ENCODE measurements around the gene SARDH.

The SARDH gene

DNA sequence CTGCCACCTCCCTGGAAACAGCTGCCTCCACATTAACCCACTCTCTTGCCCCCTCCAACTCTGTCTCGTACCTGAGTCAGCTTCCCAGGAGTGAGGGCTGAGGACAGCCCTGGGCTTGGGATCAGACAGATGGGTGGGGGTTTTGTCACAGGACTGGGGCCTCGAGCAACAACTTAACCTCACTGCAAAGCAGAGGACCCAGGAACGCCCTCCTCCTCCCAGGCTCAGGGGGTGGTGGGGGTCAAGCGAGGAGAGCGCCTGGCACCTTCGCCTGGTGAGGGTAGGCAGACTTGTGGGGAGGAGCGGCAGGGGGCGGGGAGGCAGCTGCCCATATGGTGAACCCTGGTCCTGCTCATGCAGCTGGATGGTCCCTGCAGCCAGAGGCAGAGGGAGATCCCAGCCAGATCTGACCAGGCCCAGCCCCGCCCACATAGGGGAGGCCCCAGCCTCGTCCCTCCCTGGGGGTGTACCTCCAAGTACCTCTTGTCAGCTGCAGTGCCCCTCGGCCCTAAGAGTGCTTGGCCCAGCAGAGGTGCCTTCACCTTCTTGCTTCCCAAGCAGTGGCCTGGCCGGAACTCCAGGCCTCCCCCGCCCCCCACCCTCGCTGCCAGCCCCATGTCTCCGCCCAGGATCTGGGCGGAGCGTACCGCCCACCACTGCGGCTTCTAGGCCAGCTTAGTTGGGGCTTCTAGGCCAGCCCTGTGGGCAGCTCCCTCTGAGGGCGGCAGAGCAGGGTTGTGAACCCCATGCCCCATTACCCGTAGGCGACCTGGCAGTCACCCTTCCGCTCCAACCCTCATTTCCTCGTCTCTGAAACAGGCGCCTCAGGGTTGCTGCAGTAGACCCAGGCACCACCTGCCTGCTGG lies at the start of gene SARDH:
SARDH (minus strand) TSS at position 579 of the 866 bp plus-strand sequence. CDS start 4,179 bp downstream, outside the sequence.
- Histone ChIP-seq H3K4me3 (ENCODE audit: low read depth, low read length, poor library complexity, severe bottlenecking) (no peak within 1 kb of the TSS), H3K27ac (ENCODE audit: low read depth, low read length, poor library complexity, severe bottlenecking) (no peak within 1 kb of the TSS)
- TF ChIP-seq, protein P1, sequence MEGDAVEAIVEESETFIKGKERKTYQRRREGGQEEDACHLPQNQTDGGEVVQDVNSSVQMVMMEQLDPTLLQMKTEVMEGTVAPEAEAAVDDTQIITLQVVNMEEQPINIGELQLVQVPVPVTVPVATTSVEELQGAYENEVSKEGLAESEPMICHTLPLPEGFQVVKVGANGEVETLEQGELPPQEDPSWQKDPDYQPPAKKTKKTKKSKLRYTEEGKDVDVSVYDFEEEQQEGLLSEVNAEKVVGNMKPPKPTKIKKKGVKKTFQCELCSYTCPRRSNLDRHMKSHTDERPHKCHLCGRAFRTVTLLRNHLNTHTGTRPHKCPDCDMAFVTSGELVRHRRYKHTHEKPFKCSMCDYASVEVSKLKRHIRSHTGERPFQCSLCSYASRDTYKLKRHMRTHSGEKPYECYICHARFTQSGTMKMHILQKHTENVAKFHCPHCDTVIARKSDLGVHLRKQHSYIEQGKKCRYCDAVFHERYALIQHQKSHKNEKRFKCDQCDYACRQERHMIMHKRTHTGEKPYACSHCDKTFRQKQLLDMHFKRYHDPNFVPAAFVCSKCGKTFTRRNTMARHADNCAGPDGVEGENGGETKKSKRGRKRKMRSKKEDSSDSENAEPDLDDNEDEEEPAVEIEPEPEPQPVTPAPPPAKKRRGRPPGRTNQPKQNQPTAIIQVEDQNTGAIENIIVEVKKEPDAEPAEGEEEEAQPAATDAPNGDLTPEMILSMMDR (IDR thresholded peaks at IDR 0.05; ENCODE audit: low read length) = no peak
- TF ChIP-seq EZH2 (IDR thresholded peaks at IDR 0.05; ENCODE audit: borderline replicate concordance, low read length) = no peak

DNA sequence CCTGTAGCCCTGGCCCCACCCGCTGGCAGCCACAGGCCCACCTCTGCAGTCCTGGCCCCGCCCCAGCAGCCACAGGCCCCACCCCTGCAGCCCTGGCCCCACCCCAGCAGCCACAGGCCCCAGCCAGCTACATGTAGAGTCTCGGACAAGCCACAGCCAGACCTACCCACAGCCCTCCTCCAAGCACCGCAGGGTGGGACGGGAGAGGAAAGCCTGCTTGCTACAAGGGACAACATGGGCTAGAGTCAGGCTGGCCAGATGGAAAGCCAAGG lies 49.5 kb upstream of the SARDH start:
- Histone ChIP-seq H3K36me3 (ENCODE audit: insufficient read depth, low read length) (no peaks in the 10 kb centered on the region), H2AFZ (ENCODE audit: low read length) (no peak overlapping the region)

More for the DNA sequence above, at the start of gene SARDH:
- Histone ChIP-seq H3K36me3 (ENCODE audit: insufficient read depth, low read length) (no peaks in the 10 kb centered on the region), H4K20me1 (ENCODE audit: insufficient read depth, low read length) (no peaks in the 10 kb centered on the region), H3K4me2 (ENCODE audit: low read length) (no peak within 1 kb of the TSS), H3K9me3 (ENCODE audit: low read length) (no peaks in the 10 kb centered on the region), H3K27me3 (ENCODE audit: insufficient read depth, low read length) (no peaks in the 10 kb centered on the region), H3K9me2 (ENCODE audit: low read depth, low read length) (no peaks in the 10 kb centered on the region), H3K9ac (ENCODE audit: low read length) (no peak within 1 kb of the TSS), H3K4me1 (ENCODE audit: insufficient read depth, low read length, severe bottlenecking) (no peaks in the 10 kb centered on the region), H2AFZ (ENCODE audit: low read length) (no peak within 1 kb of the TSS), H3K79me2 (ENCODE audit: insufficient read depth, low read length) (no peaks in the 10 kb centered on the region), H3F3A (ENCODE audit: insufficient read depth, low read length) (no peaks in the 10 kb centered on the region)

GRCh38 chr9:133786907-133787753 lies 49.0 kb upstream of the SARDH start:
- Histone ChIP-seq H3K4me1 (ENCODE audit: insufficient read depth, low read length, severe bottlenecking) (no peaks in the 10 kb centered on the region), H3K4me2 (ENCODE audit: low read length) (no peak overlapping the region)

More for the DNA sequence above, 49.5 kb upstream of the SARDH start:
- no peak for TF ChIP-seq EZH2 (IDR thresholded peaks at IDR 0.05; ENCODE audit: borderline replicate concordance, low read length)
- TF ChIP-seq, protein P1 (IDR thresholded peaks at IDR 0.05; ENCODE audit: low read length) = no peak
- Histone ChIP-seq H3K9ac (ENCODE audit: low read length) (no peak overlapping the region), H3F3A (ENCODE audit: insufficient read depth, low read length) (no peaks in the 10 kb centered on the region), H3K4me1 (ENCODE audit: insufficient read depth, low read length, severe bottlenecking) (no peaks in the 10 kb centered on the region), H3K79me2 (ENCODE audit: insufficient read depth, low read length) (no peaks in the 10 kb centered on the region), H3K27ac (ENCODE audit: low read depth, low read length, poor library complexity, severe bottlenecking) (no peak overlapping the region), H3K27me3 (ENCODE audit: insufficient read depth, low read length) (no peaks in the 10 kb centered on the region), H3K4me2 (ENCODE audit: low read length) (no peak overlapping the region), H3K9me3 (ENCODE audit: low read length) (no peaks in the 10 kb centered on the region), H3K9me2 (ENCODE audit: low read depth, low read length) (no peaks in the 10 kb centered on the region), H3K4me3 (ENCODE audit: low read depth, low read length, poor library complexity, severe bottlenecking) (no peak overlapping the region), H4K20me1 (ENCODE audit: insufficient read depth, low read length) (no peaks in the 10 kb centered on the region)

More at GRCh38 chr9:133786907-133787753, 49.0 kb upstream of the SARDH start:
- H3K9me2 ChIP-seq (ENCODE audit: low read depth, low read length) = no peaks in the 10 kb centered on the region
- H3K9me3 ChIP-seq (ENCODE audit: low read length) = no peaks in the 10 kb centered on the region
- no peak overlapping the region for H3K9ac ChIP-seq (ENCODE audit: low read length)
- no peak overlapping the region for H3K4me3 ChIP-seq (ENCODE audit: low read depth, low read length, poor library complexity, severe bottlenecking)
- H3K79me2 ChIP-seq (ENCODE audit: insufficient read depth, low read length) = no peaks in the 10 kb centered on the region
- H3K36me3 ChIP-seq (ENCODE audit: insufficient read depth, low read length) = no peaks in the 10 kb centered on the region
- no peaks in the 10 kb centered on the region for H3K27me3 ChIP-seq (ENCODE audit: insufficient read depth, low read length)
- no peaks in the 10 kb centered on the region for H3F3A ChIP-seq (ENCODE audit: insufficient read depth, low read length)
- no peak overlapping the region for H3K27ac ChIP-seq (ENCODE audit: low read depth, low read length, poor library complexity, severe bottlenecking)
- H4K20me1 ChIP-seq (ENCODE audit: insufficient read depth, low read length) = no peaks in the 10 kb centered on the region
- TF ChIP-seq EZH2 (IDR thresholded peaks at IDR 0.05; ENCODE audit: borderline replicate concordance, low read length) = no peak
- TF ChIP-seq, protein P1 (IDR thresholded peaks at IDR 0.05; ENCODE audit: low read length) = no peak
- H2AFZ ChIP-seq (ENCODE audit: low read length) = no peak overlapping the region
